GM18520 (cell line): ENCODE results near the gene SLC7A4.
"Not testable (repeated sequence)": the region's sequence is repeated elsewhere in the genome, so short reads cannot be mapped to it uniquely, and the experiment has no call there.

ENCODE experiments used
- ATAC-seq: cut with Tn5 transposase; IDR thresholded peaks from one replicate; pipeline ENCODE4 v1.9.1; 2021; ENCODE audit not compliant: unreplicated experiment

SLC7A4 gene

GRCh38 chr22:21064917-21065864 is 32.8 kb upstream of the SLC7A4 start:
- ATAC-seq: no peak

GRCh38 chr22:21064425-21064824 is 32.1 kb upstream of the SLC7A4 start:
- not testable (repeated sequence) for ATAC-seq

GRCh38 chr22:21061660-21062321 is 29.4 kb upstream of the SLC7A4 start:
- ATAC-seq: not testable (repeated sequence)

GRCh38 chr22:21060363-21060762 is 28.0 kb upstream of the SLC7A4 start:
- ATAC-seq: not testable (repeated sequence)

DNA sequence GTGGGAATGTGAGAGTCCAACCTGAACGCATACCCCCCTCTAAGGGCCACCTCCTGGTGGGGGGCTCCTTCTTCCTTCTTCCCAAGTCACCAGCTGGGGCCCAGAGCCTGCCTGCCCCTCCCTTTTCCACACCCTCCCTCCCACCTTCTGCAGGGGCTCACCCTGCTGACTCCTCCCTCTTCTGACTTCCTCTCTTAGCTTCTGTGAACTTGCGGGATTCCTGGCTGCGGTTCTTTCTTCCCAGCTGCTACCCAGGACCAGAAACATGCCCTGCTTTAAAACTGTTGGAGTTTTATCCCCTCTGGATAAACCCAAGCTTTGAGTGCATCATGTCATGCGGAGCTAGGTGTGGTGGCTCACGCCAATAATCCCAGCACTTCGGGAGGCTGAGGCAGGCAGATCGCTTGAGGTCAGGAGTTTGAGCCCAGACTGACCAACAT is 23.5 kb upstream of the SLC7A4 start:
- no peak for ATAC-seq

GRCh38 chr22:21055564-21055834 is 23.1 kb upstream of the SLC7A4 start:
- ATAC-seq: no peak

GRCh38 chr22:21054714-21055563 is 22.6 kb upstream of the SLC7A4 start:
- ATAC-seq: no peak

DNA sequence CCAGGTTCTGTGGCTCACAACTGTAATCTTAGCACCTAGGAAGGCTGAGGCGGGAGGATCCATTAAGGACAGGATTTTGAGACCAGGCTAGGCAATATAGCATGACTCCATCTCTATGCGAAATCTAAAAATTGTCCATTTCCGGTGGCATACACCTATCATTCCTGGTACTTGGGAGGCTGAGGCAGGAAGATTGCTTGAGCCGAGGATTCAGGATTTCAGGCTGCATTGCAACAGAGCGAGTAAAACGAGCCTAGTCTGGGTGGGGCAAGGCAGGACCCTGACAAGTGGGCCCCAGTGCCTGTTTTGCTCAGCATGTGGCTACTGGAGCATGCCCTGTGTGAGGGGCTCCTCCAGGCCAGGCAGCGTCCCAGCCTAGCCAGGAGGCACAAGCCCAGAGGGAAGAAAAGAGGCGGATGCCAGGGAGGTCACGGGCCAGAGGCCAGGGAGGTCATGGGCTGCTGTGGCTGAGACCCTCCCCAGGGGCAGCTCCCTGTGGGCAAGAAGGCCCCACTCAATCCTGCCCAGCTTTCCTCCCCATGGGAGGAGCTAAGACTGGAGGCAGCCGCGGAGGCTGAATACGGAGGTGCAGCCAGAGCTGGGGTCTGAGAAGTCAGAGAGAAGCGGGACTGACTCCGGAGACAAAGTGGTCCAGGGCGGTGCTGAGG is 21.8 kb upstream of the SLC7A4 start:
- no peak for ATAC-seq

DNA sequence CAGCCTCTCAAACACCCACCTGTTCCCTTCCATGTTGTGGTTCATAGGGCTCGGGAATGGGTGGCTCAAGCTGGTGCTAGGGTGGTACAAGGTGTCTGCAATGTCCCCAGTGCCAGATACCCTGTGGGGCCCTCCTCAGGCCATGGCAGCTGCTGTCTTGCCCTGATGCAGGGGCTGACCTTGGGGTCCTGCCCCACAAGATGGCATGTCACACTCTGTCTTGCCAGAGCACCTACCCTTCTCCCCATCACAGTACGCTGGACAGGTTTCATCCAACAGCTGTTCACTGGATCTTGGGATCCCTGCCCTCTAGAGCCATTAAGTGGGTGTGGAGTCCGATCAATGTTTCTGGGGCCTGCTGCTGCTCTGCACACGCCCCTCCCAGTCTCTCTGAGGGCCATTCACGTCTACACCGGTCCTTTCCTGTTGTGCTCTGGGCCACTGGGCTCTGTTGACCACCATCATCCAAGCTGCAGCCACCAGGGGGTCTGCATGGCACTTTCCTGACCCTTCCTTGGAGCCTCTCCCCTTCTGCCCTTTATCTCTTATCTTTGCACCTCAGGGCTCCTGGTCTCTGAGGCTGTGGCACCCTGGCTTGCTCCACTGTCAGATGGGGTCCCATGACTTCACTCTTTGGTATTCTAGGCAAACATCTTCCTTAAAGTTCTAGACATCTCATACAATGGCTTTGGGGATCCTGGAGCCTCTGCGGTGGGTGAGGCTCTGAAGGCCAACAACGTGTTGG is 20.5 kb upstream of the SLC7A4 start:
- ATAC-seq: no peak

- ATAC-seq: no peak
Measured at GRCh38 chr22:21051831-21052400, 19.6 kb upstream of the SLC7A4 start.

DNA sequence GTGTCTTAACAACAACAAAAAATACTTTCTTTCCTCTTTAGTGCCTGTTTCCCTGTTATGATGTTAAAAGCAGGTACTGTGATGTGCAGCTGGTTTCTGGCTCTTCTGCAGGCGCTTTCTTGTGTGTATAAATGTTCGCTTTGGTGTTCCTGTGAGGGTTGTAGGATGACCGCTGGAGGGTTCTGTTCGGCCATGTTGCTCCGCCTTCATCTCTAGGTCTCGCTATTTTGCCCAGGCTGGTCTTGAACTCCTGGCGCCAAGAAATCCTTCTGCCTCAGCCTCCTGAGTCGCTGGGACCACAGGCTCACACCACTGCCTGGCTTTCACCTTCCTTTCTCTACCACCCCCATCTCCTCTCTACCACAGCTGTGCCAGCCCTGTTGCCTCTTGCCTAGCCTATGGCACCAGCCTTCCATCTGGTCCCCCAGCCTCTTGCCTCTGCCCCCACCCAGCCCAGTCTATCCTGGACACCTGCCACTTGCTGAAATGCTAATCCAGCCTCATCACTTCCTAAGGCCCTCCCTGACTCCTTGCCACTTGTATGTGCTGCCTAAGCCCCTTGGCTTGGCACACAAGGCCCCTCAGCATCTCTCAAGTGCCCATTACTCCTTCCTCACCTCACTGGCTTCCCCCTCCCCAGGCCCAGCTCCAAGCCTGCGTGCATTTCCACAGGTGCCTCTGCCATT is 18.9 kb upstream of the SLC7A4 start:
- ATAC-seq: no peak

GRCh38 chr22:21048965-21049364 is 16.6 kb upstream of the SLC7A4 start:
- ATAC-seq: not testable (repeated sequence)

DNA sequence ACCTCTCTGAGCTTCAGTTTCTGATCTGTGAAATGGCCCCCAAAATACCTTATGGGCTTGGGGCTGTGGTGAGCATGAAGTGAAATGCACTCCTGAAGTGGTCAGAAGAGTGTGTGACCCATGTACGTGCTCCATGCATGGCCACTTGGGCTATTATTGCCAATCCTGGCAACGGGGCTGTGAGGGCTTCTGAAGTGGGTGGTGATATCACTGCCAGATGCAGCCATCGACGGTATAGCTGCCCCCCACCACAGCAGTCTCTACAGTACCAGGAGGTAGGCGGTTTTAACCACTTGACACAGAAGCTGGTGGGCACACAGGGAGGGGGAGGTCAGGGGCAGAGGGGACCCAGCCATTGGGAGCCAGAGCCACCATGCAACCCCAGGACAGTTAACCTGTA is 16.1 kb upstream of the SLC7A4 start:
- ATAC-seq: not testable (repeated sequence)

- no peak for ATAC-seq
Measured at GRCh38 chr22:21047730-21048129, 15.4 kb upstream of the SLC7A4 start.

DNA sequence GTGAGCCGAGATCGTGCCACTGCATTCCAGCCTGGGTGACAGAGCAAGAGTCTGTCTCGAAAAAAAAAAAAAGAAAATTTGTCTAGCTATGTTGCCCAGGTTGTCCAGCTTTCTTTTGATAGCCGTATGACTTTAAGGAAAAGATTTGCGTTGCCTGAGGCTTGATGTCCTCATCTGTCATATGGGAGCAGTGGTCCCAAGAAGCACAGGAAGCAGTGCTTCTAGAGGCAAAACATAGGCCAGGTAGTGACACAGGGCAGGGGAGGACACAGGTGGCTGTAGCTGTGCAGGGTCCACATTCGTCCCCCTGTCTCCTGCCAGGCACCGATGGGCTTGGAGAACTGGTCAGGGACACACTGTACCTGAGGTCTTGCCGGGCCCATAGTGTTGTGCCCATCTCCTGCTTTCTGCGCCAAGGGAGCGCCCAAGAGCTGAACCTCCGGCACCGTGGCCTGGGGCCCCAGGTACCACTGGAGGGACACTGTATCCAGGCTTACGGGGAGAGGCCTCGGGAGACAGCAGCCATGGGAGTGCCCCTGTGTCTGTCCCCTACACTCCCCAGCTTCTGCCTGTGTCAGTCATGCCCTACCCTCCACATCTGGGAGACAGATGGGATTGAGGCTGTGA is 14.8 kb upstream of the SLC7A4 start:
- ATAC-seq: no peak

DNA sequence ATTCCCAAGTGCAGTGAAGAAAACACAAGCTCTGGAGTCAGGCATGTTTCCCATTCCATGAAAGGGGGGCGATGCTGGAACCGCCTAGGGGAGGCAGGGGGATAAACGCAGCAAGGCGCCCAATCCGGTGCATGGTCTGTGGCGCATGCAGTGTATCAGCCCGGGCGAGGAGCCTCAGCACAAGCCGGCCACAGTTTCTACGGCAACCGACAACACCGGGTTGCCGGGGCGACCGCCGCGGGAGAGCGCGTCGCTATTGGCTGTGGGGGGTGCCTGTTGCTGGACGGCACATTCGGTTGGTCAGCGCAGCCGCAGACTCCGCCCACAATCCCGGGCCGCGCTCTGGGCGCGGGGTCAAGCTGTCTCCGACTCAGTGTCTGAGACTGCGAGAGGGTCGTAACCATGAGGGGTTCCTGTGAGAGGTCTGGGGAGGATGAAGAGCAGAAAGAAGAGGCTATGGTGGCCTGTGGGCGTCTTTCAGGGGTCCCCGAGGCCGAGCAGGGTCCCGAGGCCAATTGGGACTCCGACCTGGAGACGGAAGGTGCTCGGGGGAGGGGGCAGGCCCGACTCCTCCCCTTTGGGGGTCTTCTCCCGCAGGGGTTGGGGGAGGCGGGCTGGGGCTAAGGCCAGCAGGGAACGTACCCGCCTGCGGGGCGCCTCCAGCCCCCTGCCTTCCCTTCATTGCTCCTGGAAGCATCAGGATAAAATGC is 13.4 kb upstream of the SLC7A4 start, which contains the start of gene LRRC74B:
LRRC74B (plus strand) TSS at position 362 of the 710 bp plus-strand sequence; CDS start at position 403, 41 bp downstream.
- peak; percentile 70 for ATAC-seq

- ATAC-seq: no peak
Measured at GRCh38 chr22:21044931-21045584, 12.7 kb upstream of the SLC7A4 start.
